HG02852 (cell line): Measurements from ENCODE around the gene MAPK1IP1L.

ENCODE experiments used
- ATAC-seq: cut with Tn5 transposase; IDR thresholded peaks from one replicate; pipeline ENCODE4 v1.9.1; 2021; ENCODE audit warnings: mild to moderate bottlenecking, moderate library complexity; ENCODE audit not compliant: unreplicated experiment

MAPK1IP1L gene

GRCh38 chr14:55118761-55119160 is 67.3 kb downstream of the MAPK1IP1L start:
- ATAC-seq, result no peak
